Upper lobe of left lung (tissue), 4 donors: Measurements from ENCODE around the gene FBXO39.

Experiments
- EP300 ChIP-seq, 4 donors: sonication (generic); formaldehyde crosslinking; IDR thresholded peaks; one replicate each; pipeline ENCODE4 v1.5.1; 2017; ENCODE audit warnings: antibody characterized with exemption in 4 of 4, control low read depth in 2 of 4
- TF ChIP-seq, protein P1 (sequence below), 6 experiments: fragments of 450-650 bp in 4 of 6; fragments of 200-600 bp in 2 of 6; sonication (generic) in 2 of 6; IDR thresholded peaks; one replicate each; pipeline ENCODE4 v1.5.1; 2016 to 2019; ENCODE audit warnings: antibody characterized with exemption in 6 of 6

- TF ChIP-seq, protein P1, sequence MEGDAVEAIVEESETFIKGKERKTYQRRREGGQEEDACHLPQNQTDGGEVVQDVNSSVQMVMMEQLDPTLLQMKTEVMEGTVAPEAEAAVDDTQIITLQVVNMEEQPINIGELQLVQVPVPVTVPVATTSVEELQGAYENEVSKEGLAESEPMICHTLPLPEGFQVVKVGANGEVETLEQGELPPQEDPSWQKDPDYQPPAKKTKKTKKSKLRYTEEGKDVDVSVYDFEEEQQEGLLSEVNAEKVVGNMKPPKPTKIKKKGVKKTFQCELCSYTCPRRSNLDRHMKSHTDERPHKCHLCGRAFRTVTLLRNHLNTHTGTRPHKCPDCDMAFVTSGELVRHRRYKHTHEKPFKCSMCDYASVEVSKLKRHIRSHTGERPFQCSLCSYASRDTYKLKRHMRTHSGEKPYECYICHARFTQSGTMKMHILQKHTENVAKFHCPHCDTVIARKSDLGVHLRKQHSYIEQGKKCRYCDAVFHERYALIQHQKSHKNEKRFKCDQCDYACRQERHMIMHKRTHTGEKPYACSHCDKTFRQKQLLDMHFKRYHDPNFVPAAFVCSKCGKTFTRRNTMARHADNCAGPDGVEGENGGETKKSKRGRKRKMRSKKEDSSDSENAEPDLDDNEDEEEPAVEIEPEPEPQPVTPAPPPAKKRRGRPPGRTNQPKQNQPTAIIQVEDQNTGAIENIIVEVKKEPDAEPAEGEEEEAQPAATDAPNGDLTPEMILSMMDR (IDR thresholded peaks at IDR 0.05), result no peak
- no peak for TF ChIP-seq EP300 (IDR thresholded peaks at IDR 0.05)
Measured at GRCh38 chr17:6775871-6776405, at the start of gene FBXO39.
